HFFc6 (cell line): ENCODE results near the gene CAPN10. TPM values are rescaled to one million over a fixed set of nuclear protein-coding genes. Genes with fewer than 3 reads are reported as not detected.

Source experiments
- DNase-seq: peaks from one replicate; pipeline ENCODE4 v3.0.0-alpha.2; 2018
- H3K27ac Mint-ChIP-seq: 2 replicates; pipeline ENCODE4 v1.8.0; 2020; ENCODE audit warnings: mild to moderate bottlenecking, mixed read lengths
- H3K27me3 Mint-ChIP-seq: 2 replicates; pipeline ENCODE4 v1.8.0; 2021; ENCODE audit warnings: mild to moderate bottlenecking, moderate library complexity, mixed read lengths; ENCODE audit not compliant: insufficient read depth
- H3K36me3 Mint-ChIP-seq: 2 replicates; pipeline ENCODE4 v1.8.0; 2021; ENCODE audit warnings: low read depth, mixed read lengths
- H3K4me1 Mint-ChIP-seq: 2 replicates; pipeline ENCODE4 v1.8.0; 2020; ENCODE audit warnings: low read depth, mixed read lengths
- H3K4me3 Mint-ChIP-seq: 2 replicates; pipeline ENCODE4 v1.8.0; 2020; ENCODE audit warnings: mild to moderate bottlenecking, moderate library complexity, mixed read lengths
- H3K9me3 Mint-ChIP-seq: 2 replicates; pipeline ENCODE4 v1.8.0; 2020; ENCODE audit warnings: mild to moderate bottlenecking, mixed read lengths
- total RNA-seq, 6 experiments: library from RNA; stranded (reverse); fragmentation: NEBNext Ultra II Directional; extraction: Animal tissue kit (Norgen Biotek cat#: 25700); gene quantifications; 2 replicates in 1 of 6; 3 replicates in 5 of 6; pipeline ENCODE4 v1.2.3, GENCODE V29; 2021
- TF ChIP-seq, protein P1 (sequence below): fragments of 200-600 bp; sonication (generic); IDR thresholded peaks from 2 replicates; pipeline ENCODE4 v1.5.0; 2021; ENCODE audit warnings: antibody characterized with exemption, mild to moderate bottlenecking

The CAPN10 gene
- total RNA-seq, 6 experiments from 2014 or later, result 13.9 to 20.5 (median 15.0) TPM

DNA sequence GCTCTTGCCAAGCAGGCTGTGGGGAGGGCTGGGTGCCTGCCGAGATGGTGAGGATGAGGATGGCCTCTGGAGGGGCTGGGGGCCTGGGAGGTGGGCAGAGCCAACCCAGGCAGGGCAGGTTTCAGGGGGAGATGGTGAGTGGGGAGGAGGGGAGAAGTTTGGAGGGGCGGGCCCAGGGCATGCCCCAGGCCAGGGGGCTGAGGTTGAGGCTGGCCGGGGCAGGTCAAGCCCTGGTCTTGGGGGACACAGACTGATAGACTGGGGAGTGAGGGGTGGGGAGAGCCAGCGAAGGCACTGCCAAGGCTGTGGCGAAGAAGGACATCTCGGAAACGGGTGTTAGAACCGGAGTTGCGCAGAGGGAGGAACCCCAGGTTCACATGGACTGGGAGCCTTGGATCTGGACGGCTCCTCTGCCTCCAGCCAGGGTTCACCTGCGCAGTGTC lies 12.6 kb downstream of the CAPN10 start:
- H3K36me3 Mint-ChIP-seq, result no peaks in the 10 kb centered on the region
- no peaks in the 10 kb centered on the region; the same call in none of the 2 replicates for H3K27me3 Mint-ChIP-seq
- no peaks in the 10 kb centered on the region for H3K9me3 Mint-ChIP-seq
- H3K4me1 Mint-ChIP-seq, result no peaks in the 10 kb centered on the region
- no peak overlapping the region for H3K4me3 Mint-ChIP-seq
- DNase-seq, result no peak
- no peak overlapping the region for H3K27ac Mint-ChIP-seq
- TF ChIP-seq, protein P1, sequence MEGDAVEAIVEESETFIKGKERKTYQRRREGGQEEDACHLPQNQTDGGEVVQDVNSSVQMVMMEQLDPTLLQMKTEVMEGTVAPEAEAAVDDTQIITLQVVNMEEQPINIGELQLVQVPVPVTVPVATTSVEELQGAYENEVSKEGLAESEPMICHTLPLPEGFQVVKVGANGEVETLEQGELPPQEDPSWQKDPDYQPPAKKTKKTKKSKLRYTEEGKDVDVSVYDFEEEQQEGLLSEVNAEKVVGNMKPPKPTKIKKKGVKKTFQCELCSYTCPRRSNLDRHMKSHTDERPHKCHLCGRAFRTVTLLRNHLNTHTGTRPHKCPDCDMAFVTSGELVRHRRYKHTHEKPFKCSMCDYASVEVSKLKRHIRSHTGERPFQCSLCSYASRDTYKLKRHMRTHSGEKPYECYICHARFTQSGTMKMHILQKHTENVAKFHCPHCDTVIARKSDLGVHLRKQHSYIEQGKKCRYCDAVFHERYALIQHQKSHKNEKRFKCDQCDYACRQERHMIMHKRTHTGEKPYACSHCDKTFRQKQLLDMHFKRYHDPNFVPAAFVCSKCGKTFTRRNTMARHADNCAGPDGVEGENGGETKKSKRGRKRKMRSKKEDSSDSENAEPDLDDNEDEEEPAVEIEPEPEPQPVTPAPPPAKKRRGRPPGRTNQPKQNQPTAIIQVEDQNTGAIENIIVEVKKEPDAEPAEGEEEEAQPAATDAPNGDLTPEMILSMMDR, result no peak

DNA sequence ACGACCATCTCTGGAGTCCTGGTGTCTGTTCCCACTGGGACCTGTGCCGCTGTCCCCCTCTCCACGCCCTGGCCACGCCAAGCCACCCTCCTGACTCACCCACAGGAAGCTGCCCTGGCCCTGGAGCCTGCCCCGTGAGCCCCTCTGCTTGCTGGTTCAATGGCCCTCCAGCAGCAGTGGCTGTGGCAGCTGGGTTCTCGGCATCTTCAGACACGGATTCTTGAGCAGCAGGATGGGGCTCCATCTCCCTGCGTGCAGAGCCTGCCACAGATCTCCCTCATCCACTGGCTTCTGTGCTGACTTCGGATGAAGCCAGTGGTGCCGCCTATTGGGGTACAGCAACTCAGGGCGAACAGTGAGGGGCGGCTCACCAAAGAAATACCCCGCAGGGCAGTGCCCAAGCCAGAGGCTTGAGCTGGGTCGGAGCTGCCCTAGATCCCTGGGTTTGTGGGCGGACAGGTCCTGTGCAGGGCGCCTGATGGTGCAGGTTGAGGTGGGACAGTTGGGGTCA lies 14.0 kb downstream of the CAPN10 start:
- Mint-ChIP-seq H3K36me3 (no peaks in the 10 kb centered on the region), H3K27ac (no peak overlapping the region), H3K4me3 (no peak overlapping the region), H3K27me3 (peaks cover 2% of the 10 kb centered on the region), H3K9me3 (no peaks in the 10 kb centered on the region), H3K4me1 (no peaks in the 10 kb centered on the region)
- no peak for DNase-seq
- TF ChIP-seq, protein P1, result no peak

DNA sequence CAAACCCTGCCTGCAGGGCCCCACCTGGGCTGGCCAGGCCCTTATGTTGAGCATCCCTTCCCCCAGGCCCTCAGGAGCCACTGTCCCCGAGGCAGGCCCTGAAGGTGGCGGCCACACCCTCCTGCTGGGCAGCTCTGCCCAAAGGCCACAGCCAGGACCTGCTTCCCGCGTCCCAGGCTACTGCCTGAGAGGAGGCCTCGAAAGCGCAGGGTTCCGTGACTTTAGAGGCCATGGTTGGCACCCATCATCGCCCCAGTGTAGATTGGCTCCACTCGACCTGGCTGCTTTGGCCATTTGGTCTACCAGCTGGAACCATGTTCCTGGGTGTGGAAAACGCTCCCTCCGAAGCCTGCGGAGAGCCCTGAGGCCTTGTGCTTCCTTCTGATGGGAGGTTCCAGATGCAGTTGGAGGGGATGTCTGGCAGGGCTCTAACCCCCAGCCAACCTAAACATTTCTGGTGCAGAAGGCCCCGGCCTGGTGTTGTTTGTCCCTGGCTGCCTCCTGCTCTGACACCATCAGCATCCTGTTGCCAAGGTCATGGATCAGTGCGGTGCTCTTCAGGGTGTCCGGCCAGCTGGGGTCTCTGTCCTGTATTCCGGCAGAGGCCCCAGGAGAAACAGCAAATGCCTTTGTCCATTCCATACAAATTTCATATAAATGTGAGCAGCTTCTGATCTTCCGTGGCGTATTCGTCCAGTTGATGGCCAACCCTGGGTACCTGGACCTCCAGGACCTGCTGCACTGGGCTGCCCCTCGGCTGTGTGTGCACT lies 14.7 kb downstream of the CAPN10 start:
- no peaks in the 10 kb centered on the region for H3K9me3 Mint-ChIP-seq
- DNase-seq, result no peak

DNA sequence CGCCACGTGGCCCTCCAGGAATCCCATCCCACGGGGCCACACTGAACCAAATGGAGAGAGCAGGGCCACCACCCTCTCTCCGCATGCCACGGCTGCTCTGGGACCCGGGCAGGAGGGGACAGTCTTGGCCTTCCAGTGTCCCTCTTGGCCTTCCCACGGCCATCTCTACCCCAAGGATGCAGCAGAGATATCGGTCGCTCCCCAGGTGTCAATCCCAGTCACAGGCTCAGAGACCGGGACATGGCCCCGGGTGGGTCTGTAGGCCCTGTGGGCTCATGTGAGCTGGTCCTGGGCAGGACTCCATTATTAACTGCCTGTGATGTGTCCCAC lies 15.3 kb downstream of the CAPN10 start:
- Mint-ChIP-seq H3K36me3 (no peaks in the 10 kb centered on the region), H3K9me3 (no peaks in the 10 kb centered on the region), H3K4me3 (no peak overlapping the region), H3K27ac (no peak overlapping the region), H3K4me1 (no peaks in the 10 kb centered on the region), H3K27me3 (peaks cover 2% of the 10 kb centered on the region)
- no peak for DNase-seq
- TF ChIP-seq, protein P1, result no peak

More for the DNA sequence above, 14.7 kb downstream of the CAPN10 start:
- Mint-ChIP-seq H3K36me3 (no peaks in the 10 kb centered on the region), H3K27ac (no peak overlapping the region), H3K27me3 (peaks cover 2% of the 10 kb centered on the region), H3K4me3 (no peak overlapping the region), H3K4me1 (no peaks in the 10 kb centered on the region)
- TF ChIP-seq, protein P1, result no peak

DNA sequence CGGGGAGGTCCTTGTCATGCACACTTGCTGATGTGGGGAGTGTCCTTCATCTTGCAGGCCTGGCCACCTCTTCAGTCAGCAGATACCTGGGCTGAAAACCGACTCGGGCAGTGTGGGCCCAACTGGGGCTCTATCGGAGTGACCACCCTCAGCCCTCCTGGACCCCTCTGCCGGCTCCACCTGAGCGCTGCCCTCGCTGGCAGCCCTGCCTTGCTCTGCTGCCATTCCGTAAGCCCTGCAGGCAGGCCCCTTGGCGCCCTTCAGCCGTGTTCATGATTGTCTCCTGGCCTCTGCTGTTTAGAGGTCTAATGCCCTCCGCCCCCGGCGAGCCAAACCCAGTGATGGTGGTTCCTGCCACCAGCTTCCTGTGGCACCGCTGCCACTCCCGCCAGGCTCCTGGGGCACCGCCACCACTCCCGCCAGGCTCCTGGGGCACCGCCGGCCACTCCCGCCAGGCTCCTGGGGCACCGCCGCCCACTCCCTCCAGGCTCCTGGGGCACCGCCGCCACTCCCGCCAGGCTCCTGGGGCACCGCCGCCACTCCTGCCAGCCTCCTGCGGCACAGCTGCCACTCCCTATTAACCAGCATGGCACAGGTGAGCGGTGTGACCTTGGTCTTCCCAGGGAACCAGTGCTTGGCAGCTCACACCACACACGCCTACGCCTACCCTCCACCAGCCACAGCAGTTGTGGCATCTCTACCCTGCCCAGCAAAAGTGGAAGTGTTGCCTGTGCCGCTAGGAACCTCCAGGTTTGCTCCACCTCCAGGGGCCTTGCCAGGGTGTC lies 15.9 kb downstream of the CAPN10 start:
- no peaks in the 10 kb centered on the region for H3K4me1 Mint-ChIP-seq
- DNase-seq, result no peak
- peaks cover 2% of the 10 kb centered on the region for H3K27me3 Mint-ChIP-seq
- H3K36me3 Mint-ChIP-seq, result no peaks in the 10 kb centered on the region
- TF ChIP-seq, protein P1, result no peak
- no peaks in the 10 kb centered on the region for H3K9me3 Mint-ChIP-seq
- no peak overlapping the region for H3K27ac Mint-ChIP-seq
- H3K4me3 Mint-ChIP-seq, result no peak overlapping the region
